Ectodermal cell (in vitro differentiated cells): Measurements from ENCODE around the gene ANKRD60.

Experiments
- H3K27ac ChIP-seq: 2 replicates; pipeline ENCODE4 v1.7.0; 2013; ENCODE audit warnings: mild to moderate bottlenecking, low read depth, low read length; ENCODE audit not compliant: insufficient read depth, poor library complexity, severe bottlenecking
- H3K27me3 ChIP-seq: 2 replicates; pipeline ENCODE4 v1.7.0; 2013; ENCODE audit warnings: mild to moderate bottlenecking, low read length; ENCODE audit not compliant: insufficient read depth, control insufficient read depth, poor library complexity, severe bottlenecking
- H3K36me3 ChIP-seq: one replicate; pipeline ENCODE4 v1.7.0; 2013; ENCODE audit warnings: low read length; ENCODE audit not compliant: control insufficient read depth, insufficient read depth
- H3K4me1 ChIP-seq: one replicate; pipeline ENCODE4 v1.7.0; 2013; ENCODE audit warnings: low read length; ENCODE audit not compliant: control insufficient read depth, insufficient read depth
- H3K4me3 ChIP-seq: 2 replicates; pipeline ENCODE4 v1.7.0; 2013; ENCODE audit warnings: low read depth, low read length, control low read depth; ENCODE audit not compliant: insufficient read depth
- H3K9me3 ChIP-seq: 2 replicates; pipeline ENCODE4 v1.7.0; 2013; ENCODE audit warnings: mild to moderate bottlenecking, low read length, moderate library complexity; ENCODE audit not compliant: control insufficient read depth
- WGBS, 2 experiments: methylation state at CpG; one replicate each; pipeline ENCODE4 v1.1.7; 2013; ENCODE audit warnings: missing lambda C conversion rate in 2 of 2; 5-methylcytosine and 5-hydroxymethylcytosine counted together

The ANKRD60 gene

GRCh38 chr20:58179432-58180099, 48.9 kb downstream of the ANKRD60 start:
- H3K9me3 ChIP-seq, result no peaks in the 10 kb centered on the region
- 7 to 9% methylated on average over 46 of the region's 46 CpGs for WGBS, 2 experiments
- peaks cover 24% of the 10 kb centered on the region for H3K27me3 ChIP-seq
- no peak overlapping the region for H3K27ac ChIP-seq
- no peaks in the 10 kb centered on the region for H3K36me3 ChIP-seq
- peak overlapping the region; percentile 9 for H3K4me3 ChIP-seq
- peaks cover 5% of the 10 kb centered on the region for H3K4me1 ChIP-seq

- H3K4me3 ChIP-seq, result no peak overlapping the region
These were observed 49.4 kb downstream of the ANKRD60 start for GRCh38 chr20:58179083-58179431.

GRCh38 chr20:58177799-58178198, 50.7 kb downstream of the ANKRD60 start:
- Histone ChIP-seq H3K4me1 (peaks cover 5% of the 10 kb centered on the region), H3K9me3 (no peaks in the 10 kb centered on the region), H3K27ac (no peak overlapping the region), H3K36me3 (no peaks in the 10 kb centered on the region), H3K4me3 (no peak overlapping the region), H3K27me3 (peaks cover 24% of the 10 kb centered on the region)
- 85 to 86% methylated on average over 10 of the region's 10 CpGs for WGBS, 2 experiments

More at GRCh38 chr20:58179083-58179431, 49.4 kb downstream of the ANKRD60 start:
- Histone ChIP-seq H3K36me3 (no peaks in the 10 kb centered on the region), H3K9me3 (no peaks in the 10 kb centered on the region), H3K4me1 (peaks cover 5% of the 10 kb centered on the region), H3K27ac (no peak overlapping the region), H3K27me3 (peaks cover 24% of the 10 kb centered on the region)
- 59 to 60% methylated on average over 9 of the region's 9 CpGs for WGBS, 2 experiments

- Histone ChIP-seq H3K4me1 (peaks cover 5% of the 10 kb centered on the region), H3K27me3 (peaks cover 24% of the 10 kb centered on the region), H3K9me3 (no peaks in the 10 kb centered on the region), H3K4me3 (no peak overlapping the region), H3K36me3 (no peaks in the 10 kb centered on the region), H3K27ac (no peak overlapping the region)
- whole genome bisulfite sequencing, 2 experiments, result 93 to 97% methylated on average over 5 of the region's 5 CpGs
These were observed 52.6 kb downstream of the ANKRD60 start for GRCh38 chr20:58175836-58176235.

- WGBS, 2 experiments, result 91 to 93% methylated on average over 9 of the region's 9 CpGs
- Histone ChIP-seq H3K36me3 (no peaks in the 10 kb centered on the region), H3K4me3 (no peak overlapping the region), H3K27me3 (peaks cover 24% of the 10 kb centered on the region), H3K27ac (no peak overlapping the region), H3K4me1 (peaks cover 5% of the 10 kb centered on the region), H3K9me3 (no peaks in the 10 kb centered on the region)
These were observed 53.0 kb downstream of the ANKRD60 start for GRCh38 chr20:58175425-58175824.

- H3K4me3 ChIP-seq, result no peak overlapping the region
- peaks cover 5% of the 10 kb centered on the region for H3K4me1 ChIP-seq
- peaks cover 18% of the 10 kb centered on the region for H3K27me3 ChIP-seq
- H3K27ac ChIP-seq, result no peak overlapping the region
- no peaks in the 10 kb centered on the region for H3K36me3 ChIP-seq
- no peaks in the 10 kb centered on the region for H3K9me3 ChIP-seq
- WGBS, 2 experiments, result 49 to 60% methylated on average over 9 to 10 of the region's 10 CpGs
These were observed 53.7 kb downstream of the ANKRD60 start for GRCh38 chr20:58174708-58175280.

GRCh38 chr20:58173930-58174707, 54.3 kb downstream of the ANKRD60 start:
- H3K27ac ChIP-seq, result no peak overlapping the region
- peaks cover 12% of the 10 kb centered on the region for H3K27me3 ChIP-seq
- 93 to 94% methylated on average over 22 to 26 of the region's 26 CpGs for WGBS, 2 experiments
- H3K9me3 ChIP-seq, result no peaks in the 10 kb centered on the region
- peaks cover 5% of the 10 kb centered on the region for H3K4me1 ChIP-seq
- H3K4me3 ChIP-seq, result no peak overlapping the region
- no peaks in the 10 kb centered on the region for H3K36me3 ChIP-seq

- H3K27me3 ChIP-seq, result peaks cover 3% of the 10 kb centered on the region
- peaks cover 5% of the 10 kb centered on the region for H3K4me1 ChIP-seq
- H3K4me3 ChIP-seq, result no peak overlapping the region
- no peak overlapping the region for H3K27ac ChIP-seq
- H3K9me3 ChIP-seq, result no peaks in the 10 kb centered on the region
- WGBS, 2 experiments, result 91 to 93% methylated on average over 9 of the region's 9 CpGs
- H3K36me3 ChIP-seq, result no peaks in the 10 kb centered on the region
These were observed 55.4 kb downstream of the ANKRD60 start for GRCh38 chr20:58173091-58173490.

GRCh38 chr20:58171796-58172425, 56.5 kb downstream of the ANKRD60 start:
- 90 to 93% methylated on average over 8 of the region's 8 CpGs for WGBS, 2 experiments
- H3K4me3 ChIP-seq, result no peak overlapping the region
- H3K4me1 ChIP-seq, result peaks cover 5% of the 10 kb centered on the region
- no peaks in the 10 kb centered on the region for H3K36me3 ChIP-seq
- H3K27me3 ChIP-seq, result no peaks in the 10 kb centered on the region
- no peaks in the 10 kb centered on the region for H3K9me3 ChIP-seq
- no peak overlapping the region for H3K27ac ChIP-seq

- H3K9me3 ChIP-seq, result no peaks in the 10 kb centered on the region
- H3K36me3 ChIP-seq, result no peaks in the 10 kb centered on the region
- no peak overlapping the region for H3K27ac ChIP-seq
- H3K4me3 ChIP-seq, result no peak overlapping the region
- no peaks in the 10 kb centered on the region for H3K27me3 ChIP-seq
- H3K4me1 ChIP-seq, result no peaks in the 10 kb centered on the region
- 92% methylated on average over 4 of the region's 4 CpGs for WGBS, 2 experiments
These were observed 59.0 kb downstream of the ANKRD60 start for GRCh38 chr20:58169450-58169849.
